NCI-H774 (cell line): ENCODE data around the gene INTS3.
"Not testable (repeated sequence)": the region's sequence is repeated elsewhere in the genome, so short reads cannot be mapped to it uniquely, and the experiment has no call there.

Source experiments
- DNase-seq: peaks from one replicate; lab custom pipeline; 2025; lab: John Stamatoyannopoulos, UW

The INTS3 gene

DNA sequence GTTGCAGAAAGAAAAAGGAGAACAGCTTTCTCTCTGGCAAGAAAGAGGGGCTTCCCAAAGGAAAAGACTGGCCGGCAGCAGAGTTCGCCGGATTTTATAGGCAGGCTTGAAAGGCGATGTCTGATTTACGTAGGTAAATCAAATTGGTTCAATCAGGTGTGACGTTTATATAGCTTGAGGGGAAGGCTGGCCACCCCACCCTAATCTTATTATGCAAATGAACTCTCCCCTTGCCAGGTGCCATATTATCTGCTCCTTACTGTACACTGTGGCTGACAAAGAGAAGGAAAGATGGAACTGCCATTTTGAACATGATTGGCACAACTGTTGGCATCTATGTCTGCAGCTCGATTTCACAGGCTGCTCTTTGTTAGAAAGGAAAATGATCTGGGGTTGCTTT, 16.8 kb upstream of the INTS3 start:
- no peak for DNase-seq

GRCh38 chr1:153716211-153716610, 11.6 kb upstream of the INTS3 start:
- DNase-seq: not testable (repeated sequence)

DNA sequence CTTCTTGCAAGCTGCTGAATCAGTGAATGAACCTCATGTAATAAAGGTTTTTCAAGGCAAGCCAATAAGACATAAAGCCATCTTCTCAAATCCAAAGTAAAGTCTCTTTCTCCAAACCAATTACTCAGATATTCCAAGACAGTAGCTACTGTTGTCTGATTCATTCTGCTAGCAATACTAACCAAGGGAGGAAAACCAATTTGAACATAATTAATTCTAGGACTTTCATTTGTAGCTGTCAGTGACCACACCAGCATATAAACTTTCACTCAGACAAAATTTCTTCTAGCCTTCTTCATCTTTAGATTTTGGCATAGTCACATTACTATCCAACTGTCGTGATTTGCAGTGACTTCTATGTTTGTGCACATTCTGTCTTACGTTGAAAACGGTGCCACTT, 10.5 kb upstream of the INTS3 start:
- DNase-seq: no peak

DNA sequence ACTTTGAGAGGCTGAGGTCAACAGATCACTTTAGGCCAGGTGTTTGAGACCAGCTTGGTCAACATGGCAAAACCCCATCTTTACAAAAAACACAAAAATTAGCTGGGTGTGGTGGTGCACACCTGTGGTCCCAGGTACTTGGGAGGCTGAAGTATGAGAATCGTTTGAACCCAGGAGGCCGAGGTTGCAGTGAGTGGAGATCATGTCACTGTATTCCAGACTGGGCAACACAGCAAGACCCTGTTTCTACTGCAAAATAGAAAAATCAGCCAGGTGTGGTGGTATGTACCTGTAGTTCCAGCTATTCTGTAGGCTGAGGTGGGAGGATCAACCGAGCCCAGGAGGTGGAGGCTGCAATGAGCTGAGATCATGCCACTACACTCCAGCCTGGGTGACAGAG, 4.2 kb upstream of the INTS3 start:
- no peak for DNase-seq

DNA sequence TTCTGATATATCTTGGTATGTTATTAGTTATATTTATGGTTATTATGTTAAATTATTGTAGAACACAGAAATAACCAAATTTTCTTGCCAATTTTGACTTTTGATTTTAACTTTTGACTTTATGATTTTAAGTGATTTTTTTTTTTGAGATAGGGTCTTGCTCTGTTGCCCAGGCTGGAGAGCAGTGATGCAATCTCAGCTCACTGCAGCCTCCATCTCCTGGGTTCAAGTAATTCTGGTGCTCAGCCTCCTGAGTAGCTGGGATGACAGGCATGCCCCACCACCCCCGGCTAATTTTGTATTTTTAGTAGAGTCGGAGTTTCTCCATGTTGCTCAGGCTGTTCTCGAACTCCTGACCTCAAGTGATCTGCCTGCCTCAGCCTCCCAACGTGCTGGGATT, 3.2 kb upstream of the INTS3 start:
- not testable (repeated sequence) for DNase-seq

- peak; percentile 27 for DNase-seq
Observed at GRCh38 chr1:153728305-153729066, 636 bp downstream of the INTS3 start.

GRCh38 chr1:153730468-153730988, 2.7 kb downstream of the INTS3 start:
- no peak for DNase-seq

- DNase-seq: no peak
Observed at GRCh38 chr1:153733970-153734369, 6.1 kb downstream of the INTS3 start.

- DNase-seq: no peak
Observed at GRCh38 chr1:153734396-153735089, 6.7 kb downstream of the INTS3 start.

- DNase-seq: no peak
Observed at GRCh38 chr1:153735090-153735420, 7.2 kb downstream of the INTS3 start.

DNA sequence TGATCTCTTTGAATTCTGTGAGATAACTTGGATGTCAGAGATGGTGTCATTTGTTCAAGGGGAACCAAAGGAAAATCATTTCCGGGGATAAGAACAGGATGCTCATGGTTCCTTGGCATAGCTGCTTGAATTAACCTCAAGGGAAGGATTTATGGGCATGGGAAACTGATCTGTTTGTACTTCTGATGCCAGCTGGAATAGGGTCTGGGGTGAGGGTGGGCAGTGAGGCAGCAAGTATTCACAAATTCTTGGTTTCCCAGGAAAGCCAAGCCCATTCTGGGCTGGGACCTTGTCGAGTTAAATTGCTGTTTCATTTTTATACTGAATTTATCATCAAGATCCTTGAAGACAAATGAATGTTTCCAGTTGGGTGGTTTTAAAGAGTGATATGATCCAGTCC, 14.1 kb downstream of the INTS3 start:
- no peak for DNase-seq

- DNase-seq: no peak
Observed at GRCh38 chr1:153742411-153743142, 14.7 kb downstream of the INTS3 start.

- DNase-seq: no peak
Observed at GRCh38 chr1:153745417-153745816, 17.6 kb downstream of the INTS3 start.

DNA sequence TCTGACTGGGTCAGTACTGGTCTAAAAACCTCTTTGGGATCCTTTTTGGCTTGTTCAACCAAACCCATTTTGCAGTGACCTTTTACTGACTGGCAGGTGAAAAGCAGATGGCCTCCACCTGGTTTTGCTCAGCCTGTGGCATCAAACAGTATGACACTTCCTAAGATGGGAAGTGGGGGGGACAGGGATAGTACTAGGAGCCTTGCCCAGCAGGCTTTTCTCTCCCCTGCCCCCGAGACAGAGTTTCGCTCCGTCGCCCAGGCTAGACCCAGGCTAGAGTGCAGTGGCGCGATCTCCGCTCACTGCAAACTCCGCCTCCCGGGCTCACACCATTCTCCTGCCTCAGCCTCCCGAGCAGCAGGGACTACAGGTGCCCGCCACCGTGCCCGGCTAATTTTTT, 18.3 kb downstream of the INTS3 start:
- no peak for DNase-seq

GRCh38 chr1:153748903-153749302, 21.1 kb downstream of the INTS3 start:
- no peak for DNase-seq

DNA sequence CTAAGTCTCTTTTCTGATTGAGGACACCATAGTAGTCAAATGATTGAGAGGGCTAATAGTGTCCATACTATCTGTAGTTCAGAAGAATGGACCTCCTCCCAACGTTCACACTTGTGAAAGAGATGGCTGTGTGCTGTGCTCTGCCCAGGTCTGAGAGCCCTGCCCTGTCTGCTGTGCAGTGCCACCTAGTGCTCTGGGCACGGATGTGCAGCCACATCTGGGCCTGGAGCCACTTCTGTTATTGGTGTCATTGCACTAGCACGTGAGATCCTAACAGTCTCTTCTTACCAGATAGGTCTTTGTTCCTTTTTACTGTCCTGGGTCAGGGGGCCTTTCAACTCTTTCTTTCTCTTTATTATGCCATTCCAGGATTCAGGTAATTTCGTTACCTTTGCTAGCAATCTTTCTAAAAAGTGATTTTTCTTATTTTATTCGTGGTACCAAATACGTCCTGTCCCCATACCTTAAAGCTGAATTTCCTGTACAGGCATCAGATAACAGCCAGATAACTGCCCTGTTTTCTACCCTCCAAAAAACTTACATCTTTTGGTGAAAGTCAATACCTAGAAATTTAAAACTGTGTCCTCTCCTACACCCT, 21.7 kb downstream of the INTS3 start:
- DNase-seq: peak; percentile 66

DNA sequence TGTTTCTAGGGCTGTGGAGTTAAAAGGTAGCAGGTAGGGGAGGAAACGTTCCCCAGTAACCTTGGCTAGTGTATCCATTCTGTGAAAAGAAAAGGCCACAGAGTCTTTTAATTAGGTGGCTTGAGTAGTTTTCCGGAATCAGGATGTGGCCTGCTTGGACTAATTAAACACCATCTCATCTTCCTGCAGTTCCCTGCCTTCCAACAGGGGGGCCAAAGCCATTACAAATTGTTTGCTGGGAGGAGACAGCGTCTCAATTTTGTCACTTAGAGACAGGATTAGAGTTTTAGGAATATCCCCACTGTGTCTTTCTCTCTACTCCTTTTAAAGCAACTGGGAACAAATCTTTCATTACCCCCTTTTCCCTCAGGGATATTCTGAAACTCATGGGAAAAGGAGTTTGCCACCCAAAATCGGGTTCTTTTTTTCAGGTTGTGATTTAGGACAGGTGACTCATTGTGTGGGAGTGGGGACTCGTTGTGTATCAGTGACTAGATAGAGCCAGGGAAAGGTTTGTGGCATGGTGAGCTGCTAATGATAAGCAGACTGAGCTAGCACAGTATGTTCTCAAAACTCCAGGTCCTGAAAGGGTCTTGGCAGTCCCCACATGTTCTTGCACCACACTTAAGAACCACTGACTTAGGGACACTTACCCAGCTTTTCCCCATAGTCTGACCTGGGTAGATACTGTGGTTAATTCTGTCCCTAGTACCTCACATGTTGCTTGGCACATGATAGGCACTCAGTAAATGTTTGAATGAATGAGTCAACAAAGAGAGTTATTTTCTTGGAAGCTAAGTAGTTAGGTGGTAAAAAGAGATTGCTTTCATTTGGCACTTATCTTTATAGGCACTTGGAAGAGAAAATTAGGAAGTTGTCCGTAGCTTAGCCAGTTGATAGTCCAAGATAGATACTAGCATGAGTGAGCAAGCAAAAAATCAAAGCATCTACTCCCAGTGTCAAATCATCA, 22.5 kb downstream of the INTS3 start:
- no peak for DNase-seq

- no peak for DNase-seq
Observed at GRCh38 chr1:153752072-153752471, 24.2 kb downstream of the INTS3 start.

DNA sequence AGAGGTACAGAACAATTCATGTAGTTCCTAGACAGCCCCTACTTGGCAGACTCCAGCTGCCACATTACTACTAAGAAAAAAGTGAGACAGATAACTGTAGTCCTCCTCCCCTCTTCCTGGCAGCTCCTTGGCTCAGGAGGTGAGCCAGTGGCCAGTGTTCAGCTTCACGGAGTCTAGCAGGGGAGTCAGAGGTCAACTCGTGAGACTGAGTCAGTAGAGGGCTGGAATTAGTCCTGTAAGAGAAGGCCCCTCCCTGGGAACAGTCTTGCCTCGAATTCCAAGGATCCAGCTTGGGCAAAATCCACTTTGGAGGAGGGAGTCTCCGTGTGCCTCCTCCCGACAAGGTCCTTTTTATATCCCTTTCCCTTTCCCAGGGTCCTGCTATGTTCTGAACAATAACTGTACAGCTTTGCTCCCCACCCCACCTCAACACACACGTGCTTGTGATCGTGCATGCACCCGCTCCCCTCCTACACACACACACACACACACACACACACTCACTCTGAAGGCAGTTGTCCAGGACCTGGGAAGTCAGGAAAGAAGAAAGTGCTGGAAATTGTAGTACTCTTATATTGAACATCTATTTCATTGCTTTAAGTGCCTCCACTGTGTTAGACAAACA, 24.8 kb downstream of the INTS3 start:
- DNase-seq: no peak

GRCh38 chr1:153754266-153754665, 26.4 kb downstream of the INTS3 start:
- no peak for DNase-seq

- no peak for DNase-seq
Observed at GRCh38 chr1:153760440-153760839, 32.6 kb downstream of the INTS3 start.
